ENCODE results near the gene WDR82.

Gene WDR82

GRCh38 chr3:52237657-52238172 lies 40.7 kb downstream of the WDR82 start:
- TF ChIP-seq CTCF (IDR thresholded peaks at IDR 0.05; ENCODE audit: low read depth, low read length) (no peak), EZH2phosphoT487 (IDR thresholded peaks at IDR 0.05; ENCODE audit: low read depth) (no peak)
- no peak overlapping the region for H2AFZ ChIP-seq (ENCODE audit: low read depth, low read length)
- H3K36me3 ChIP-seq (replicated peaks; ENCODE audit: low read depth, low read length) = peaks cover 7% of the 10 kb centered on the region
- H3K4me3 ChIP-seq (ENCODE audit: low read length) = peak overlapping the region; percentile 87
- no peaks in the 10 kb centered on the region for H3K27me3 ChIP-seq (ENCODE audit: low read depth, low read length)
- H3K4me2 ChIP-seq (ENCODE audit: low read length) = peak overlapping the region; percentile 86
- H4K20me1 ChIP-seq (ENCODE audit: insufficient read depth, low read length) = no peaks in the 10 kb centered on the region
- no peaks in the 10 kb centered on the region for H3K9me3 ChIP-seq (ENCODE audit: insufficient read depth, low read length)
- H3K9ac ChIP-seq (ENCODE audit: low read length) = no peak overlapping the region
- no peak overlapping the region for H3K27ac ChIP-seq (ENCODE audit: low read length)
- H3K79me2 ChIP-seq (ENCODE audit: low read length) = peaks cover 24% of the 10 kb centered on the region
- peaks cover 25% of the 10 kb centered on the region for H3K4me1 ChIP-seq (ENCODE audit: low read length)

GRCh38 chr3:52237006-52237656 lies 41.3 kb downstream of the WDR82 start:
- no peak overlapping the region for H3K9ac ChIP-seq (ENCODE audit: low read length)
- H3K36me3 ChIP-seq (replicated peaks; ENCODE audit: low read depth, low read length) = peaks cover 7% of the 10 kb centered on the region
- no peak overlapping the region for H3K4me3 ChIP-seq (ENCODE audit: low read length)
- H3K4me1 ChIP-seq (ENCODE audit: low read length) = peaks cover 25% of the 10 kb centered on the region
- peaks cover 24% of the 10 kb centered on the region for H3K79me2 ChIP-seq (ENCODE audit: low read length)
- H3K27ac ChIP-seq (ENCODE audit: low read length) = no peak overlapping the region
- TF ChIP-seq EZH2phosphoT487 (IDR thresholded peaks at IDR 0.05; ENCODE audit: low read depth) (no peak), CTCF (IDR thresholded peaks at IDR 0.05; ENCODE audit: low read depth, low read length) (no peak)
- no peaks in the 10 kb centered on the region for H3K27me3 ChIP-seq (ENCODE audit: low read depth, low read length)
- no peak overlapping the region for H3K4me2 ChIP-seq (ENCODE audit: low read length)
- no peak overlapping the region for H2AFZ ChIP-seq (ENCODE audit: low read depth, low read length)
- H4K20me1 ChIP-seq (ENCODE audit: insufficient read depth, low read length) = no peaks in the 10 kb centered on the region
- no peaks in the 10 kb centered on the region for H3K9me3 ChIP-seq (ENCODE audit: insufficient read depth, low read length)

DNA sequence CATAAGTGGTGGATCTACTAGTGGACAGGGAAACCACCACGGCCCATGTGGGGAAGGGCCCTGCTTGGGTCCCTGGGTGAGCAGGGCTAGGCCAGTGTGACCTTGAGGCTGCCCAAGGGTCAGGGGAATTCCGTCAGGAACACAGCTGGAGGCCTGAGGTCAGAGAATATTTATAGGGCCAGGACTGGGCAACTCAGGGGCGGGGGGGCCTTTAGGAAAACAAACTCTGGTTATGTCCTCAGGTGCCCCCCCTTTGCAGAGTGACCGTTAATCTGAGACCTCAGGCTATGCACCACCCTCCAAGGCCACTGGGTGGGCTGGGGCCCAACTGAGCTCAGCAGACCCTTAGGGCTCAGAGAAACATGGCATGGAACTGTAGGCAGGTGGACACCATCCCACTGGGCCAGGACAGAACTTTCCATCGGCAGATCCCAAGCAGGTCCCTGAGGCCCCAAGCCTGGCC lies 42.0 kb downstream of the WDR82 start:
- Histone ChIP-seq H3K4me1 (ENCODE audit: low read length) (peaks cover 22% of the 10 kb centered on the region), H3K9ac (ENCODE audit: low read length) (no peak overlapping the region), H3K36me3 (replicated peaks; ENCODE audit: low read depth, low read length) (peaks cover 7% of the 10 kb centered on the region), H2AFZ (ENCODE audit: low read depth, low read length) (no peak overlapping the region), H3K4me3 (ENCODE audit: low read length) (no peak overlapping the region), H4K20me1 (ENCODE audit: insufficient read depth, low read length) (no peaks in the 10 kb centered on the region), H3K79me2 (ENCODE audit: low read length) (peaks cover 24% of the 10 kb centered on the region), H3K27ac (ENCODE audit: low read length) (no peak overlapping the region), H3K27me3 (ENCODE audit: low read depth, low read length) (no peaks in the 10 kb centered on the region), H3K9me3 (ENCODE audit: insufficient read depth, low read length) (no peaks in the 10 kb centered on the region), H3K4me2 (ENCODE audit: low read length) (no peak overlapping the region)
- TF ChIP-seq EZH2phosphoT487 (IDR thresholded peaks at IDR 0.05; ENCODE audit: low read depth) (no peak), CTCF (IDR thresholded peaks at IDR 0.05; ENCODE audit: low read depth, low read length) (no peak)

GRCh38 chr3:52234516-52235447 lies 43.7 kb downstream of the WDR82 start:
- Histone ChIP-seq H3K27ac (ENCODE audit: low read length) (no peak overlapping the region), H3K9ac (ENCODE audit: low read length) (no peak overlapping the region), H3K79me2 (ENCODE audit: low read length) (peaks cover 14% of the 10 kb centered on the region)

More at GRCh38 chr3:52234516-52235447, 43.7 kb downstream of the WDR82 start:
- Histone ChIP-seq H4K20me1 (ENCODE audit: insufficient read depth, low read length) (no peaks in the 10 kb centered on the region), H2AFZ (ENCODE audit: low read depth, low read length) (no peak overlapping the region), H3K4me3 (ENCODE audit: low read length) (no peak overlapping the region), H3K4me1 (ENCODE audit: low read length) (peaks cover 9% of the 10 kb centered on the region), H3K27me3 (ENCODE audit: low read depth, low read length) (no peaks in the 10 kb centered on the region), H3K4me2 (ENCODE audit: low read length) (no peak overlapping the region), H3K9me3 (ENCODE audit: insufficient read depth, low read length) (no peaks in the 10 kb centered on the region), H3K36me3 (replicated peaks; ENCODE audit: low read depth, low read length) (no peaks in the 10 kb centered on the region)
- TF ChIP-seq EZH2phosphoT487 (IDR thresholded peaks at IDR 0.05; ENCODE audit: low read depth) = no peak
- TF ChIP-seq CTCF (IDR thresholded peaks at IDR 0.05; ENCODE audit: low read depth, low read length) = peak; percentile 7; the same call in 1 of the 2 replicates
